CD4-positive, alpha-beta T cell treated with Interleukin-21 for 1 hour (primary cell): ENCODE measurements around the gene ZNF121.

Experiments used
- DNase-seq: peaks from one replicate; pipeline ENCODE4 v3.0.0-alpha.2; 2020

ZNF121 gene

GRCh38 chr19:9538183-9539058, 45.9 kb downstream of the ZNF121 start, which contains the start of gene ZNF426:
Gene ZNF426, minus strand, starts transcription at chr19:9538645. Its CDS starts 2,413 bp downstream, at chr19:9536232.
- DNase-seq = peak; percentile 89

DNA sequence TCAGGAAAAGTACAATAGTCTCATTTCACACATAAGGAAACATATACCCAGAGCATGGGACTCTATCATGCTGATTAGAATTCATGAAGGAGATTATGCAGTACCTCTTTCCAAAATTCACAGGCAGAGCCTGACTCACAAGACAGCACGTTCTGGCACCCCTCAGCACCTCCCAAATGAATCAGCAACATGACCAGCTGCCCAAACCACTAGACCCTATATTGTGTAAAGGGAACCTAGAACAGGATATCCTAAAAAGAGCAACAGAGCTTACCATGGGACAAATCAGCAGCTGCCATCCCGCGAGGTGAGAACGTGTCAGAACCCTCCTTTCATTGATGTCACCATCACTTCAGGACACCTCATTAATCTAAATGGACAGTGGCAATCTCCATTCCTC, 48.4 kb downstream of the ZNF121 start:
- DNase-seq = no peak

- no peak for DNase-seq
Observed at GRCh38 chr19:9531933-9532332, 52.4 kb downstream of the ZNF121 start.

DNA sequence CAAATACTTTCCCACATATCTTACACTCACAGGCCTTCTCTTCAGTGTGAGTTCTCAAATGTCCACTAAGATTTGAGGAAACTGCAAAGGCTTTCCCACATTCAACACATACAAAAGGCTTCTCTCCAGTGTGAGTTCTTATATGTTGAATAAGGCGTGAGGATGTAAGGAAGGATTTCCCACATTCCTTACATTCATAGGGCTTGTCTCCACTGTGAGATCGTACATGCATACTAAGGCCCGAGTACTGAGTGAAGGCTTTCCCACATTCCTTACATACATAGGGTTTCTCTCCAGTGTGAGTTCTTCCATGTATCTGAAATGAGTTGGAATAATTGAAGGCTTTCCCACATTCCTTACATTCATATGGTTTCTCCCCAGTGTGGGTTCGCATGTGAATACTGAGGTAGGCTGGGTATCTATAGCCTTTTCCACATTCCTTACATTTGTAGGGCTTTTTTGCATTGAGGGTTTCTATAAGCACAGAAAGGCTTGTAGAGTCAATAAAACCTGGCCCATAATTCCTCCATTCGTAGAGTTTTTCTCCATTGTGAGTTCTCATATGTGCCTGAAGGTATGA, 55.5 kb downstream of the ZNF121 start:
- no peak for DNase-seq

- no peak for DNase-seq
Observed at GRCh38 chr19:9523885-9524474, 60.3 kb downstream of the ZNF121 start.
